HG03378 (cell line): ENCODE data around the gene PDGFB.

ENCODE experiments used
- ATAC-seq: cut with Tn5 transposase; IDR thresholded peaks from one replicate; pipeline ENCODE4 v1.9.1; 2021; ENCODE audit warnings: mild to moderate bottlenecking, moderate library complexity; ENCODE audit not compliant: unreplicated experiment

PDGFB gene

GRCh38 chr22:39277142-39277607 lies 32.4 kb upstream of the PDGFB start:
- ATAC-seq = no peak

- ATAC-seq = no peak
Observed at GRCh38 chr22:39276440-39277141, 31.8 kb upstream of the PDGFB start.

- no peak for ATAC-seq
Observed at GRCh38 chr22:39275814-39276439, 31.1 kb upstream of the PDGFB start.

GRCh38 chr22:39273950-39274887 lies 29.4 kb upstream of the PDGFB start:
- ATAC-seq = no peak

GRCh38 chr22:39270792-39271191 lies 26.0 kb upstream of the PDGFB start:
- ATAC-seq = no peak

GRCh38 chr22:39270280-39270679 lies 25.5 kb upstream of the PDGFB start:
- ATAC-seq = no peak

- ATAC-seq = no peak
Observed at GRCh38 chr22:39269095-39269790, 24.5 kb upstream of the PDGFB start.

GRCh38 chr22:39268645-39269044 lies 23.9 kb upstream of the PDGFB start:
- no peak for ATAC-seq

- ATAC-seq = no peak
Observed at GRCh38 chr22:39267974-39268373, 23.2 kb upstream of the PDGFB start.

- peak; percentile 80 for ATAC-seq
Observed at GRCh38 chr22:39266398-39267030, 21.7 kb upstream of the PDGFB start.

- ATAC-seq = no peak
Observed at GRCh38 chr22:39265143-39265886, 20.5 kb upstream of the PDGFB start.

- no peak for ATAC-seq
Observed at GRCh38 chr22:39264349-39265038, 19.7 kb upstream of the PDGFB start.

- no peak for ATAC-seq
Observed at GRCh38 chr22:39263626-39264348, 19.0 kb upstream of the PDGFB start.

GRCh38 chr22:39259666-39260065 lies 14.9 kb upstream of the PDGFB start:
- ATAC-seq = no peak

GRCh38 chr22:39257901-39258475 lies 13.2 kb upstream of the PDGFB start:
- ATAC-seq = no peak

GRCh38 chr22:39256979-39257378 lies 12.2 kb upstream of the PDGFB start:
- ATAC-seq = no peak

GRCh38 chr22:39256186-39256552 lies 11.4 kb upstream of the PDGFB start:
- ATAC-seq = no peak
